Breast epithelium (tissue), 4 donors: ENCODE results near the gene CTTNBP2. TPM values are rescaled to one million over a fixed set of nuclear protein-coding genes. Genes with fewer than 3 reads are reported as not detected.

Experiments
- DNase-seq, 2 donors: peaks; one replicate each; pipeline ENCODE4 v3.0.0-alpha.2; 2019; ENCODE audit warnings: low spot score in 2 of 2
- H3K27ac ChIP-seq, 2 donors: fragments of 200-600 bp; sonication (generic) in 1 of 2; one replicate each; pipeline ENCODE4 v1.5.1; 2016 to 2019; ENCODE audit warnings: mild to moderate bottlenecking in 1 of 2
- H3K27me3 ChIP-seq, 2 donors: fragments of 200-600 bp; sonication (generic) in 1 of 2; one replicate each; pipeline versions ENCODE4 v1.5.1 to v1.6.0; 2017 to 2019; ENCODE audit warnings: control low read depth in 1 of 2, mild to moderate bottlenecking in 1 of 2
- H3K36me3 ChIP-seq: fragments of 200-600 bp; one replicate; pipeline ENCODE4 v1.5.1; 2019
- H3K4me1 ChIP-seq, 2 donors: fragments of 200-600 bp; sonication (generic); one replicate each; pipeline ENCODE4 v1.5.1; 2016 to 2019; ENCODE audit warnings: control low read depth in 1 of 2
- H3K4me3 ChIP-seq, 3 donors: fragments of 200-600 bp; sonication (generic); 1 replicate in 2 of 3; 2 replicates in 1 of 3; pipeline ENCODE4 v1.5.1; 2016 to 2019; ENCODE audit warnings: mild to moderate bottlenecking in 3 of 3, moderate library complexity in 2 of 3
- H3K9me3 ChIP-seq, 2 donors: fragments of 200-600 bp; sonication (generic) in 1 of 2; one replicate each; pipeline ENCODE4 v1.5.1; 2016 to 2019; ENCODE audit warnings: control low read depth in 1 of 2
- CTCF ChIP-seq, 3 donors: fragments of 450-650 bp; IDR thresholded peaks; one replicate each; pipeline ENCODE4 v1.5.1; 2016 to 2017; ENCODE audit warnings: antibody characterized with exemption in 3 of 3, mild to moderate bottlenecking in 3 of 3, moderate library complexity in 3 of 3
- POLR2A ChIP-seq: fragments of 450-650 bp; IDR thresholded peaks from one replicate; pipeline ENCODE4 v1.6.1; 2016; ENCODE audit warnings: antibody characterized with exemption, mild to moderate bottlenecking, moderate library complexity
- POLR2AphosphoS5 ChIP-seq, 3 donors: sonication (generic); formaldehyde crosslinking; IDR thresholded peaks; one replicate each; pipeline ENCODE4 v1.6.1; 2017; ENCODE audit warnings: antibody characterized with exemption in 3 of 3
- intact Hi-C: fragments of 100-400 bp; cut with DNase I; formaldehyde crosslinking; loops from one replicate; pipeline ENCODE4 v1.15.1; 2023; ENCODE audit warnings: low total_unique reads
- total RNA-seq, 3 donors: library from RNA; depleted of rRNA; stranded (reverse); fragments of >200 nt; gene quantifications; one replicate each; pipeline ENCODE4 v1.1.0, GENCODE V29; 2016

The CTTNBP2 gene
- total RNA-seq, 3 donors from 2014 or later = 8.8 to 37.0 (median 13.8) TPM

- DNase-seq = no peak
- no peaks in the 10 kb centered on the region for H3K9me3 ChIP-seq
- H3K4me3 ChIP-seq = no peak overlapping the region
- no peaks in the 10 kb centered on the region for H3K27me3 ChIP-seq
- no peaks in the 10 kb centered on the region for H3K36me3 ChIP-seq
- intact Hi-C loops = no loop called here
- H3K27ac ChIP-seq = no peak overlapping the region
- TF ChIP-seq CTCF (IDR thresholded peaks at IDR 0.05) = no peak
- TF ChIP-seq POLR2AphosphoS5 (IDR thresholded peaks at IDR 0.05) = no peak
- TF ChIP-seq POLR2A = no peak
- no peaks in the 10 kb centered on the region for H3K4me1 ChIP-seq
Measured at GRCh38 chr7:117827862-117828261, 45.4 kb downstream of the CTTNBP2 start.

- Histone ChIP-seq H3K4me3 (no peak overlapping the region), H3K27ac (no peak overlapping the region), H3K4me1 (no peaks in the 10 kb centered on the region), H3K9me3 (no peaks in the 10 kb centered on the region), H3K27me3 (no peaks in the 10 kb centered on the region), H3K36me3 (no peaks in the 10 kb centered on the region)
- intact Hi-C loops = no loop called here
- TF ChIP-seq POLR2AphosphoS5 (IDR thresholded peaks at IDR 0.05) = no peak
- TF ChIP-seq CTCF (IDR thresholded peaks at IDR 0.05) = no peak
- TF ChIP-seq POLR2A = no peak
- no peak for DNase-seq
Measured at GRCh38 chr7:117825132-117825531, 48.1 kb downstream of the CTTNBP2 start.

- Histone ChIP-seq H3K4me3 (no peak overlapping the region), H3K27ac (no peak overlapping the region), H3K9me3 (no peaks in the 10 kb centered on the region), H3K4me1 (no peaks in the 10 kb centered on the region), H3K36me3 (no peaks in the 10 kb centered on the region), H3K27me3 (no peaks in the 10 kb centered on the region)
- DNase-seq = no peak
- TF ChIP-seq CTCF (IDR thresholded peaks at IDR 0.05) = no peak
- intact Hi-C loops = no loop called here
Measured at GRCh38 chr7:117824592-117824991, 48.6 kb downstream of the CTTNBP2 start.

GRCh38 chr7:117819558-117819957 lies 53.7 kb downstream of the CTTNBP2 start:
- H3K27ac ChIP-seq = no peak overlapping the region
- H3K4me1 ChIP-seq = no peaks in the 10 kb centered on the region
- no peaks in the 10 kb centered on the region for H3K27me3 ChIP-seq
- no peaks in the 10 kb centered on the region for H3K36me3 ChIP-seq
- H3K9me3 ChIP-seq = no peaks in the 10 kb centered on the region
- intact Hi-C loops = no loop called here
- no peak for TF ChIP-seq CTCF (IDR thresholded peaks at IDR 0.05)
- DNase-seq = no peak
- no peak overlapping the region for H3K4me3 ChIP-seq

- Histone ChIP-seq H3K9me3 (no peaks in the 10 kb centered on the region), H3K36me3 (no peaks in the 10 kb centered on the region), H3K4me1 (no peaks in the 10 kb centered on the region), H3K4me3 (no peak overlapping the region), H3K27ac (no peak overlapping the region), H3K27me3 (no peaks in the 10 kb centered on the region)
- intact Hi-C loops = no loop called here
- DNase-seq = no peak
- TF ChIP-seq POLR2A (no peak), CTCF (IDR thresholded peaks at IDR 0.05) (no peak), POLR2AphosphoS5 (IDR thresholded peaks at IDR 0.05) (no peak)
Measured at GRCh38 chr7:117818232-117818631, 55.0 kb downstream of the CTTNBP2 start.
